HG02588 (cell line): ENCODE data around the gene HMGB1.

Experiments
- ATAC-seq: cut with Tn5 transposase; IDR thresholded peaks from one replicate; pipeline ENCODE4 v1.9.1; 2021; ENCODE audit warnings: mild to moderate bottlenecking, moderate library complexity; ENCODE audit not compliant: unreplicated experiment

HMGB1 gene

DNA sequence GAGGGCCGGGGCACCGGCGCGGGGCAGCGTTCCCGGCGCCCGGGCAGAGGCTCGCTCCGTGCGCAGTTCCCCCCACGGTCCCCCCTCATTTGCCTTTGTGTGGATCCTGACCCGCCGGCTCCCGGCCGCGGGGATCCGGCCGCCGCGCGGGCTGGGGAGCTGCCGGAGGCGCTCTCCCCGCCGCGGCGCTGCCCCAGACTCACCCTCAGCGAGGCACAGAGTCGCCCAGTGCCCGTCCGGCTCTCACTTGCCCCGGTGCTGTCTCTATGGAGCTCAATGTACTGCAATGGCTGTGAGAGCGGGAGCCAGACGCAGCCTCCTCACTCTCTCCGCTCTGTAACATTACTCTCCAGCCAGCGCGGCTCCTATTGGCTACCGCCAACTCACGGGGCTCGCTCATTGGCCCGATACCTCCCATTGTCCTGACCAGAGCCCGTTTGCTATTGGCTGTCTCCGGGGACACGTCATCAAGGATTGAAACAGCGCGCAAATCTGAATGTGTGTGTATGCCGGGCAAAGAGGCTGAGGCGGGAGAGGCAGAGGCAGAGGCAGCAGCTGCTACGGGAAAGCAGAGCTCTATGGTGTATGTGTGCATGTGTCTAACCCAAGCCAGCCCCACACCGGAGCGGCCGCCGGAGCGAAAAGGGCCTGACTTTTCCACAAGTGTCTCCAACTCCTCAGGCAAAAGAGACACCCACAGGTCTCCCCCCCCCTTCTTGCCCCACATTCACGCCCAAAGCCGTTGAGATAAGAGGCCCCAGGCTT is at the start of gene HMGB1:
Gene HMGB1 (minus strand): TSS at position 344 of the 765 bp plus-strand sequence. CDS start 2,256 bp downstream, outside the sequence.
- peak; percentile 83 for ATAC-seq

- no peak for ATAC-seq
Measured at GRCh38 chr13:30510811-30511371, 45.2 kb upstream of the HMGB1 start.

DNA sequence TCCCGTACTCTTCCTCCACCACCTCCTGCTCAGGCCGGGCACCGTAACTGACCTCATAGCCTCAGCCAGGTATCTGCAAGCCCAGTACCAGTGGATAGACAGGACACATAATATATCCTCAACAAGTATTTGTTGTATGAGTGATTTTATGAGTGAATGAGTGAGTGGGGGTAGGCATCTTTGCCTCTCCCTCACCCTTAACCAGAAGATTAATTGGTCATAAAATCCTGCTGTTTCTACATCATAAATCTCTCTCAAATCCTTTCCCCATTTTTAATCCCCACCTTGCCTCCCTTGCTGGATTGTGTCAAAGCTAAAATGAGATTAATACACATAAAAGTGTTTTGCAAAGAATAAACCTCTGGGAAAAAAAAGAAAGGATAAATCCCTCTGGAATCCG is 44.4 kb upstream of the HMGB1 start:
- no peak for ATAC-seq

DNA sequence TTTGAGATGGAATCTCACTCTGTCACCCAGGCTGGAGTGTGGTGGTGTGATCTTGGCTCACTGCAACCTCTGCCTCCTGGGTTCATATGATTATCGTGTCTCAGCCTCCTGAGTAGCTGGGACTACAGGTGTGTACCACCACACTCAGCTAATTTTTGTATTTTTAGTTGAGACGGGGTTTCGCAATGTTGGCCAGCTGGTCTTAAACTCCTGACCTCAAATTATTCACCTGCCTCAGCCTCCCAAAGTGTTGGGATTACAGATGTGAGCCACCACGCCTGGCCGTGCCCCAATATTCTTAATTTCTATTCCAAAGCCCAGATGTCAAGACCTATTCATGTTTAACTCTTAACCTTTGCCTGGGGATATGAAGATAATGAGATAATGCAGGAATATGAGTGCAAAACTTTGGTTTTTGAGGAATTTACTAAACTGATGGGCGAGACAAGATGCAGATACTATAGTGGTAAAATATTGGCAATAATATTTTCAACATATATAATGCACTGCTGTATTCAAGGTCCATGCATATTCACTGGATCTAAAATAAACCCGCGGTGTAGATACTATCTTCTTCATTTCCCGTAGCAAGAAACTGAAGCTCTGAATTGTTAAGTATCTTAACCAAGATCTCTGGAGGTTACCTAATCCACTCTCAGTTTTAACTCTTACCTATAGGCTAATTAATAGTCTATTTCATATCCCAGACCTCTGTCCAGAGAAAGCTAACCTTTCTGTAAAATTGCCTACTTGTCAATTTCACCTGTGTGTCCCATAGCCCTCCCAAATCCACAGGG is 43.7 kb upstream of the HMGB1 start:
- ATAC-seq, result no peak

DNA sequence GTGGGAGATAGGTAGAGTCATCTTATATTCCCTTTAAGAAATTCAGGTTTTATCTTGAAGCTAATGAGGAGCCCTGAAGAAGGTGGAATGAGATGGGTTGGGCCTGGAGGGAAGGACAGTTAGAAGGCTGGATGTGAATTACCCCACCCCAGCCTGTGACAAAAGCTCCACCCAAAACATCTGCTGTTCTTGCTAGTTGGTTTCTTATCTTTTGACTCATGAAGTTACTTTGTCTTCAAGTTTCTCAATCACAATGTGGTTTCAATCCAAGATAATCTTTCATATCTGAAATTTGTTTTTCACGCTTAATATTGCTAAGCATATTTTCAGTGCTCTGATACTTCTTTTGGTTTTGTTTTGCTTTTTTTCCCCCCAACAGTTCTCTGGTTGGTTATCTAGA is 38.3 kb upstream of the HMGB1 start:
- peak; percentile 75 for ATAC-seq

GRCh38 chr13:30502237-30502636 is 36.5 kb upstream of the HMGB1 start:
- no peak for ATAC-seq

- ATAC-seq, result no peak
Measured at GRCh38 chr13:30499338-30499737, 33.6 kb upstream of the HMGB1 start.

DNA sequence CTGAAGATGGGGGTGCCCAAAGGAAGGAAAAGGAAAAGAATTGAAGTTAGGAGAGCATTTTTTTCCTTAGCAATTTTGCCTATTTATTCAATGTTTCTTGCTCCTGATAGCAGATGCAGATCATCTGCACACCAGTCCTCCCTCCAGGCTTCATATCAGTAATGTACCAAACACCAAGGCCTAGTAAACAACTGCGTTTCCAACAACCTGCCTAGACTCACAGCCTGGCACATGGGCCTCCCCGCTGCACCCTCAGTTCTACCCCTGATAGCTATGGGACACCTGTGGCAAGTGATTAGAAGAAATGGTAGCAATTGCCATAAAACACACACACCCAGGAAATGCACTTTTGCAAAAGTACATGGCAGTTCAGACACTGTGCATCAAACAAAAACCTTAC is 30.4 kb upstream of the HMGB1 start:
- no peak for ATAC-seq

DNA sequence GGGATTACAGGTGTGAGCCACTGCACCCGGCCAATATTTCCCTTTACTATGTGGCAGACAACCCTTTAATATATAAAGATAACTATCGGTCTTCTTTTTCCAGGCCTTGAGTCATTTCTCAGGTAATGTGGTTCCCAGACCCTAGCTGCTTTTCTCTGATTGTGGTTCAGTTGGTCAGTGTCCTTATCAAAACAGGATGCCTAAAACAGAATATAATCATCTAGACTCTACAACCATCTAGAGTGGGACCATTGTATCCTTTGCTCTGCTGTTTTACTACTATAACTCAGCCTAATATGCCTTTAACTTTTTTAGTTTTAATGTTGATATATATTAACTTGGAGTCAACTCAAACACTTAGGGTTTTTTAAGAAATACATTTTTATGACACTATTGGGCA is 30.0 kb upstream of the HMGB1 start:
- ATAC-seq, result no peak

- ATAC-seq, result no peak
Measured at GRCh38 chr13:30493658-30494381, 28.1 kb upstream of the HMGB1 start.

- ATAC-seq, result no peak
Measured at GRCh38 chr13:30487075-30487470, 21.3 kb upstream of the HMGB1 start.

DNA sequence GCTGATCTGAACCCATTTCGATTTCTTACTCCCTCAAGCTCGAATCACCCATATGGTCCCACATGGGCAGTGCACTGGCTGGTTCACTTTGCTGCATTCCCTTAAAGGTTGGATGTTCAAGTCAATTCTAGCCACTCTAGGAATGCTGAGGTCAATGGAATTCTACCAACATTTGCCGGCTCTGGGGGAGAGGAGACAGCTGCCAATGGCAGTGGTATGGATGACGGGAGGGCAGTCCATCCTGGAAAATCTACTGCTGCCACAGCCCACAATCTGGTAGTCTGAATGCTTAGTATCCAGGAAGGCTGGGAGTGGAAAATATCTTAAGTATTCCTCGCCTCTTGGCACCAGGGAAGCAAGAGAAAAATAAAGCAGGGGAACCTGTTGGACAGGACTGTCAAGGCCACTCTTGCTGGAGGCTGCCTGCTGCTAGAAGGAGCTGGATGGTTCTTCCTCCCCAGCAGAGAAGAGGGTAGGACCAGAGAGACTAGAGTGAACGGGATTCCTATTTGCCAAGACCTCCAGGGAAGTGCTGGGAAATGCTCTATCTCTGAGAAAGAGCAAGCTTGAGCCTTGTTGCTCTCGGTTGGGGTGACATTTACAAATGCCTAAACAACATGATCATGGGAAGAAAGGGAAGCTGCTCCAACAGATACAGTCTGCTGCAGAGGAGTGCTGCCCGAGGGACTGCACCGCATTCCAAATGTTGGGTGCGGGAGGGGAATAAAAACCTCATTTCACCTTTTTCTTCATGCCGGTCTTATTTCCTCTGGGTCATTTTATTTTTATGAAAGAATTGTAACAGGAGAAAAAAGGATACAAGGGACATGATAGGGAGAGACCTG is 20.7 kb upstream of the HMGB1 start:
- no peak for ATAC-seq

DNA sequence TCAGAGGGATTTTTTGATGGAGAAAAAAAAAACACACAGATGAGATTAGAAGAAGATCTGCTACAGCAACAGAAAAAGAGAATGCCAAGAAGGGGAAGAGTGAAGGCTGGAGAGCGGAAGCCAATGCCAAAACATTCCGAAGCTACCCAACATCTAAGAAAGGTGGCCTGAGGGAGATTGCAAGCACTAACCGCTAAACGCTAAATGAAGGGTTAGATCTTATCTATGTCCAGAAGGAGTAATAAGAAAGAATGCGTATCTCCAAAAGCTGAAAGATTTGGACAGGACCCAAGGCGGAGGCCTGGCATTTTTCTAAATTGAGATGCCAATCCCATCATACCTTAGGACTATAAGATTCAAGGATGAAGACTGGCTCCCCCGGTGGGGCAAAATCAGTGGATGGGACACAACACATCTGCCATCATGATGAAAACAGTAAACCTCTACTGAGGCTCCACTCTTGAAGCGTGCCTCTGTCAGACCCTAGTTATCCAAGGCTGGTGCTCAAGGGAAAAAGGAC is 15.6 kb upstream of the HMGB1 start:
- no peak for ATAC-seq

- ATAC-seq, result no peak
Measured at GRCh38 chr13:30480292-30480950, 14.7 kb upstream of the HMGB1 start.

DNA sequence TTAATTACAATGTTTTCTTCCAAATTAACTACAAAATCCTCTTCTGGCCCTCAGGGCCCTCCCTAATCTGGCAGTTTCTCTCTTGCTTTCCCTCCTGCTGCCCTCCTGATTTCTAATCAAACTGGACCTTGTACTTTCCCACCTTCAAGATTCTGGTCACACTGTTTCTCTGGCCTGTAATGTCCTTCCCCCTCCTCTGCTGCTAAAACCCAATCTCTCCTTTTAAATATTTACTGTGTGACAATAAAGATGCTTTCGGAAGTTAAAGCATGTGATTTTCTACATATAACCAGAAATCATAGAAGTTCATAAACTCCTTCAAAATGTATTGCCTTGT is 14.1 kb upstream of the HMGB1 start:
- ATAC-seq, result no peak

DNA sequence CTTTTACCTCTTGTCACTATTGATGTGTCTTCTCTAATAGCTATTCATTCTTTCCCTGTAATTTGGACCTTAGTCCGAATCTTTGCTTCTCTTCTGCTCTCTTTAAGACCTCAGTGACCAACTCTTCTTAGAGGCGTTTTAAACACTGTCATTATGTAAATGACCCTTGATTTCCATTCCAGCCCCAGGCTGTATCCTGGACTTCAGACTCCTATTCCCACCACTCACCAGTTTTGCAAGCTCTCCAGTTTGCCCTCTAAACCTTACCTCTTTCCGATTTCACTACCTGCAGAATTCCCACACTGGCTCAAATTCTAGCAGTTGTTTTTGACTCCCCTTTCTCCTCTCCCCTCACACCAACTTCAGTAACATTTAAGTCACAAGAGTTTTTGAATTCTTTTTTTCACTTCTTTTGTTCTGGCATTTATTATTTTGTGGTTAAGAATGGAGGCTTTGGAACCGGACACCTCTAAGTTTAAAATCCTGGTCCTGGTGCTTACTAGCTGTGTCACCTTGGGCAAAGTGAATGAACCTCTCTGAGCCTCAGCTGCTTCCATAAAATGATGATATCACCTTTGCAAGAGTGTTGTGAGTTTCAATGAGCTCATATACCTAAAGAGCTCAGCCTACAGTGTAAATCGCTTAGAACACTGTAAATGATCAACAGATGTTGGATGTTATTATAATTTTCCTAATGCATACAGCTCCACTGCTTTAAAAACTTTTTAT is 13.6 kb upstream of the HMGB1 start:
- no peak for ATAC-seq

DNA sequence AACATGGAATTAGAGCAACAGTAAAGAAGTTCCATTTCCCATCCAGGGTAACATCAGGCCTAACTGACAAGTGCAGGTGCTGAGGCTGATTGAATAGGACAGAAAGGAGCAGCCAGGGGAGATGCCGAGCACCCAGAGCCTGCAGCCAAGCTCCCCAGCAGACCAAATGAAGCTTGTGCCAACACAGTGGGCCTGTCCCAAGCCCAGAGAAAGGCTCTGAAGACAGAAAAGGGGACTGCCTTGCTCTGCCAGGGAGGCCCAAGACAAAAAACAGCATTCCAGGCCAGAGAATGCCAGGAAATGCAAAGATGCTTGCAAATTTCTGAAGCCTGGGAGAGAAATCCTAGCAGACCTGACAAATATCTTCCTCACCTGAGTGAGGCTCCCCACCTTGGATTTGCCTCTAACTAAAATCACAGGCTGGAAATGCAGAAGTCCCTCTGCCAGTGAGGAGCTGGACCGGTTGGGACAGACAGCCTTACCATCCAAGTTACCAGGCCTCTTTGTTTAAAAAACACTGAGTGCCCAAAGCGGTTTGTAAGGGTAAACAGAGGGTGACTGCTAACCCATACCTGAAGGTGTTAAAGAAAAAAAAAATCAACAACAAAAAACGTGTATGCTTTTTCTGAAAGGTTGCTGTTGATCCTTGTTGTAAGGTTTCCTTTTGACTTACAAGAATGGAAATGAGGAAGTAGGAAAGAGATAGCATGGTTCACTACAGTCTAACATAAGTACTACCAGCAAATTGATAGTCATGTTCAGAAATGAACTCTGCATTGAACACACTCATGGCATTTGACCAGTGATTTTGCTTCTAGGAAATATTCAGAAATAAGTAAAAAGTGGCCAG is 11.8 kb upstream of the HMGB1 start:
- peak; percentile 91 for ATAC-seq

DNA sequence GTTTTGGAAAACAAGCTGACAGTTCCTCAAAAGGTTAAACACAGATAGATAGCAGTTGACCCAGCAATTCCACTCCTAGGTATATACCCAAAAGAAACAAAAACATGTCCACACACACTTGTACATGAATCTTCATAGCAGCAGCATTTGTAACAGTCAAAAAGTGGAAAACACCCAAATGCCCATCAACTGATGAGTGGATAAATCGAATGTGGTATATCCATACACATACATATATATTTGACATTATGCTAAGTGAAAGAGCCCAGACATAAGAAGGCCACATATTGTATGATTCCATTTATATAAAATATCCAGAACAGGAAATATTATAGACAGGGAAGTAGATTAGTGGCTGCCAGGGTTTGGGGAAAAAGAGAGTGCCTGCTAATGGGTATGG is 7.9 kb upstream of the HMGB1 start:
- ATAC-seq, result no peak
